Measurements from ENCODE around the gene UTP4.

GRCh38 chr16:69209735-69210134, 77.3 kb downstream of the UTP4 start:
- TF ChIP-seq POLR2A (IDR thresholded peaks at IDR 0.05) (no peak), CTCF (IDR thresholded peaks at IDR 0.05) (no peak), POLR2AphosphoS5 (IDR thresholded peaks at IDR 0.05) (no peak)

Data from breast epithelium (tissue), 3 donors.